Fibroblast of mammary gland (primary cell): ENCODE measurements around the gene ARHGAP15.

Experiments
- DNase-seq: peaks from one replicate; pipeline ENCODE4 v3.0.0-alpha.2; 2010; ENCODE audit warnings: low read depth
- H3K4me3 ChIP-seq: 2 replicates; pipeline ENCODE4 v1.5.1; 2011; ENCODE audit warnings: low read depth, mild to moderate bottlenecking, low read length, moderate library complexity; ENCODE audit not compliant: control insufficient read depth
- TF ChIP-seq, protein P1 (sequence below): conservative IDR thresholded peaks from 2 replicates; pipeline ENCODE4 v1.5.1; 2011; ENCODE audit warnings: low read depth, low read length, inconsistent platforms; ENCODE audit not compliant: control insufficient read depth, insufficient read depth

The ARHGAP15 gene

DNA sequence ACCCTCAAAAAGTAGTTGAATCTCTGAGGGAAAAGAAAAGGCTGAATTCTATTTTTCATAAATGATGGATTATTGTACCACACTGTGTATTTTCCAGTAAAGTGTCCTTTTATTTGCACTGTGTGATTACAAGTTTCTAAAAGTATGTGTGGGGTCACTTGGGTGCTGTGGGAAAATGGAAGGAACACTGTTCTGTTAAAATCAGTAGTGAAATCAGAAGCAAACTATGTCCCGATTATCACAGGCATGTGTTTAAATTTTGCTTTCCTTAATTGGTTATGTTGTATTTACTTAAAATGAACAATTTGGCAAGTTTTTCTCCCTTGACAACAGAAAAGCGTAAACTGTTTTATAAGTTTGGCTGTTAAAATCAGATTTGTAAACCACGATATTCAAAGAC, 353.1 kb downstream of the ARHGAP15 start:
- no peak overlapping the region for H3K4me3 ChIP-seq
- TF ChIP-seq, protein P1, sequence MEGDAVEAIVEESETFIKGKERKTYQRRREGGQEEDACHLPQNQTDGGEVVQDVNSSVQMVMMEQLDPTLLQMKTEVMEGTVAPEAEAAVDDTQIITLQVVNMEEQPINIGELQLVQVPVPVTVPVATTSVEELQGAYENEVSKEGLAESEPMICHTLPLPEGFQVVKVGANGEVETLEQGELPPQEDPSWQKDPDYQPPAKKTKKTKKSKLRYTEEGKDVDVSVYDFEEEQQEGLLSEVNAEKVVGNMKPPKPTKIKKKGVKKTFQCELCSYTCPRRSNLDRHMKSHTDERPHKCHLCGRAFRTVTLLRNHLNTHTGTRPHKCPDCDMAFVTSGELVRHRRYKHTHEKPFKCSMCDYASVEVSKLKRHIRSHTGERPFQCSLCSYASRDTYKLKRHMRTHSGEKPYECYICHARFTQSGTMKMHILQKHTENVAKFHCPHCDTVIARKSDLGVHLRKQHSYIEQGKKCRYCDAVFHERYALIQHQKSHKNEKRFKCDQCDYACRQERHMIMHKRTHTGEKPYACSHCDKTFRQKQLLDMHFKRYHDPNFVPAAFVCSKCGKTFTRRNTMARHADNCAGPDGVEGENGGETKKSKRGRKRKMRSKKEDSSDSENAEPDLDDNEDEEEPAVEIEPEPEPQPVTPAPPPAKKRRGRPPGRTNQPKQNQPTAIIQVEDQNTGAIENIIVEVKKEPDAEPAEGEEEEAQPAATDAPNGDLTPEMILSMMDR = no peak
- DNase-seq = peak; percentile 13

GRCh38 chr2:143482771-143483170, 353.6 kb downstream of the ARHGAP15 start:
- TF ChIP-seq, protein P1 = no peak
- DNase-seq = no peak
- H3K4me3 ChIP-seq = no peak overlapping the region

- no peak for DNase-seq
- no peak overlapping the region for H3K4me3 ChIP-seq
- TF ChIP-seq, protein P1 = no peak
Measured at GRCh38 chr2:143486976-143487375, 357.8 kb downstream of the ARHGAP15 start.

DNA sequence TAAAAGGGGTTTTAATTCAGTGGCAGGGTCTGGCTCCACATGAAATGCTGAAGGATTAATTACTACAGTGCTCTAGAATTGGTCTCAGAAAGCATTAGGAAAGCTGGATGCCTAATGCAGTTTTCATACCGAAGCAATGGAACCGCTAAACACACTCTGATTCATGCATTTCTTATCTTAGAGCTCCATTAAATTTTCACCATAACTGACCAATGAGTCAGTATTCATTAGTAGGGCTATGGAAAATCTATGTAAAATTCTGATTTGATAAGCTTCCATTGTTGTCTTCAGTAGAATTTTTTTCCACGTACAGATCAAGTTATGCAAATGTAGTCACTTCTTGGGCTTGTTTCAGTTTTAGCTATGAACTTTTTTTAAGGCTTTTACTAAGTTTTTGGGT, 359.9 kb downstream of the ARHGAP15 start:
- peak; percentile 41 for DNase-seq
- TF ChIP-seq, protein P1 = no peak

GRCh38 chr2:143491131-143491530, 361.9 kb downstream of the ARHGAP15 start:
- TF ChIP-seq, protein P1 = no peak
- H3K4me3 ChIP-seq = no peak overlapping the region
- no peak for DNase-seq

More for the DNA sequence above, 359.9 kb downstream of the ARHGAP15 start:
- no peak overlapping the region for H3K4me3 ChIP-seq

DNA sequence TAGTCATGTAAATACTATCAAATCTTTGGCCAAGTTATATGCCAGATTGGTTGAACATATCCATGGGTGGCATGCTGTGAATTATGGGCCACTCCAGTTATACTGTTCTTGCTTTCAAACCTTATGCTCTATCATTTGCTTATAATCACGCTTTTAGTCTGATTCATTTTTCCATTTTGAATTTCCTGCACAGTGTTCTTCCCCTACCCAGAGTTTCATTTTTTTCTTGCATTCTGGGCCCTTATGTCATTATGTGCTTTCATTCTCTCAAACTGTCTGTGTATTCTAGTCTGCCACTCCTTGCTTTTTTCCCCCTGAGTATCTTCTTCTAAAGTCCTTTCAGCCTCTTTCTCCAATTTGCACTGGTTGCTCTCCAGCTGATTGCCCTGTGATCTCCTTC, 364.1 kb downstream of the ARHGAP15 start:
- no peak overlapping the region for H3K4me3 ChIP-seq
- no peak for DNase-seq
- TF ChIP-seq, protein P1 = no peak

DNA sequence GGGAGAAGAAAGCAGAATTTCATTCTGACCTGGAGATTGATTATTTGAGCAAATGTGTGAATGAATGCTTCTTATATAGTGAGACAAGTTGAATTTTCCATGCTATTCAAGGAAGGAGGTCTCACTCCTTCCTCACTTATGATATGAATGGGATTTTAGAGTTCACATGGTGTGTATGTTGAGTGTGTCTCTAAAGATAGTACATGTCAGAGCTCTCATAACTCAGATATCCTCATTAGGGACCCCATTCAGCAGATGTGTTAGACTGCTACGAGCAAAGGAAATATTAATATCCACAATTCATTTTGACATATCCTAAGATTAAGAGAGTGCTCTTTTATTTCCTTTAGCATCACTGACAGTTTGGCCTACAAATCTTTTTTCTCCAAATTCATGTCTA, 368.5 kb downstream of the ARHGAP15 start:
- no peak for DNase-seq
- TF ChIP-seq, protein P1 = no peak
- no peak overlapping the region for H3K4me3 ChIP-seq
